Activated naive CD4-positive, alpha-beta T cell treated with anti-CD3 and anti-CD28 coated beads, Interleukin-2, amount 10 ng/mL, durations not matched to agents 7 days and 5 days (primary cell): ENCODE data around the gene C14orf180.

Experiments
- CTCF ChIA-PET: fragments of 350-600 bp; sonication (Branson Sonifier 250); formaldehyde crosslinking; loops from one replicate; lab custom pipeline; 2021; ENCODE audit warnings: antibody characterized with exemption; lab: Charles Lee
- DNase-seq: peaks from one replicate; pipeline ENCODE4 v3.0.0-alpha.2; 2020
- H3K27ac Mint-ChIP-seq: one replicate; pipeline ENCODE4 v1.8.0; 2021; ENCODE audit warnings: mild to moderate bottlenecking, moderate library complexity, mixed read lengths
- H3K27me3 Mint-ChIP-seq: one replicate; pipeline ENCODE4 v1.8.0; 2021; ENCODE audit warnings: mild to moderate bottlenecking, mixed read lengths
- H3K36me3 Mint-ChIP-seq: one replicate; pipeline ENCODE4 v1.8.0; 2021; ENCODE audit warnings: mixed read lengths
- H3K4me1 Mint-ChIP-seq: one replicate; pipeline ENCODE4 v1.8.0; 2021; ENCODE audit warnings: mixed read lengths
- H3K4me3 Mint-ChIP-seq: one replicate; pipeline ENCODE4 v1.8.0; 2021; ENCODE audit warnings: mild to moderate bottlenecking, moderate library complexity, mixed read lengths
- H3K9me3 Mint-ChIP-seq: one replicate; pipeline ENCODE4 v1.8.0; 2021; ENCODE audit warnings: mixed read lengths

C14orf180 gene

GRCh38 chr14:104546591-104547309 lies 32.8 kb upstream of the C14orf180 start:
- no peak overlapping the region for H3K27ac Mint-ChIP-seq
- no peaks in the 10 kb centered on the region for H3K36me3 Mint-ChIP-seq
- no peaks in the 10 kb centered on the region for H3K9me3 Mint-ChIP-seq
- DNase-seq: peak; percentile 15
- peaks cover 32% of the 10 kb centered on the region for H3K27me3 Mint-ChIP-seq
- H3K4me1 Mint-ChIP-seq: no peaks in the 10 kb centered on the region
- H3K4me3 Mint-ChIP-seq: no peak overlapping the region
- CTCF ChIA-PET: no interaction called here

- H3K27ac Mint-ChIP-seq: no peak overlapping the region
- no peaks in the 10 kb centered on the region for H3K4me1 Mint-ChIP-seq
- peak; percentile 14 for DNase-seq
- CTCF ChIA-PET: no interaction called here
- H3K9me3 Mint-ChIP-seq: no peaks in the 10 kb centered on the region
- H3K27me3 Mint-ChIP-seq: peaks cover 36% of the 10 kb centered on the region
- no peaks in the 10 kb centered on the region for H3K36me3 Mint-ChIP-seq
- no peak overlapping the region for H3K4me3 Mint-ChIP-seq
Observed at GRCh38 chr14:104547310-104547997, 32.1 kb upstream of the C14orf180 start.

GRCh38 chr14:104547998-104548700 lies 31.4 kb upstream of the C14orf180 start:
- H3K4me3 Mint-ChIP-seq: no peak overlapping the region
- peaks cover 34% of the 10 kb centered on the region for H3K27me3 Mint-ChIP-seq
- no peak overlapping the region for H3K27ac Mint-ChIP-seq
- H3K4me1 Mint-ChIP-seq: no peaks in the 10 kb centered on the region
- no peaks in the 10 kb centered on the region for H3K9me3 Mint-ChIP-seq
- CTCF ChIA-PET: no interaction called here
- no peaks in the 10 kb centered on the region for H3K36me3 Mint-ChIP-seq
- peak; percentile 13 for DNase-seq

GRCh38 chr14:104548802-104549535 lies 30.6 kb upstream of the C14orf180 start:
- no peaks in the 10 kb centered on the region for H3K9me3 Mint-ChIP-seq
- DNase-seq: peak; percentile 7
- no peaks in the 10 kb centered on the region for H3K4me1 Mint-ChIP-seq
- no peaks in the 10 kb centered on the region for H3K36me3 Mint-ChIP-seq
- CTCF ChIA-PET: no interaction called here
- H3K4me3 Mint-ChIP-seq: no peak overlapping the region
- peaks cover 26% of the 10 kb centered on the region for H3K27me3 Mint-ChIP-seq
- H3K27ac Mint-ChIP-seq: no peak overlapping the region

- no peaks in the 10 kb centered on the region for H3K4me1 Mint-ChIP-seq
- H3K4me3 Mint-ChIP-seq: no peak overlapping the region
- H3K9me3 Mint-ChIP-seq: no peaks in the 10 kb centered on the region
- CTCF ChIA-PET: no interaction called here
- no peaks in the 10 kb centered on the region for H3K36me3 Mint-ChIP-seq
- peak; percentile 3 for DNase-seq
- H3K27me3 Mint-ChIP-seq: peaks cover 26% of the 10 kb centered on the region
- H3K27ac Mint-ChIP-seq: no peak overlapping the region
Observed at GRCh38 chr14:104549536-104550339, 29.8 kb upstream of the C14orf180 start.

- H3K4me1 Mint-ChIP-seq: no peaks in the 10 kb centered on the region
- H3K27me3 Mint-ChIP-seq: peaks cover 20% of the 10 kb centered on the region
- H3K9me3 Mint-ChIP-seq: no peaks in the 10 kb centered on the region
- H3K27ac Mint-ChIP-seq: no peak overlapping the region
- CTCF ChIA-PET: no interaction called here
- peak; percentile 6 for DNase-seq
- H3K4me3 Mint-ChIP-seq: no peak overlapping the region
- no peaks in the 10 kb centered on the region for H3K36me3 Mint-ChIP-seq
Observed at GRCh38 chr14:104550340-104550860, 29.2 kb upstream of the C14orf180 start.

- CTCF ChIA-PET: no interaction called here
- Mint-ChIP-seq H3K27ac (no peak overlapping the region), H3K9me3 (no peaks in the 10 kb centered on the region)
Observed at GRCh38 chr14:104550861-104551728, 28.5 kb upstream of the C14orf180 start.

GRCh38 chr14:104551851-104552737 lies 27.5 kb upstream of the C14orf180 start:
- H3K27me3 Mint-ChIP-seq: peaks cover 20% of the 10 kb centered on the region

More at GRCh38 chr14:104550861-104551728, 28.5 kb upstream of the C14orf180 start:
- peaks cover 20% of the 10 kb centered on the region for H3K27me3 Mint-ChIP-seq
- no peaks in the 10 kb centered on the region for H3K36me3 Mint-ChIP-seq
- H3K4me1 Mint-ChIP-seq: no peaks in the 10 kb centered on the region
- H3K4me3 Mint-ChIP-seq: no peak overlapping the region
- DNase-seq: peak; percentile 10

GRCh38 chr14:104552738-104553125 lies 26.8 kb upstream of the C14orf180 start:
- no peak for DNase-seq
- Mint-ChIP-seq H3K36me3 (no peaks in the 10 kb centered on the region), H3K9me3 (no peaks in the 10 kb centered on the region), H3K4me3 (no peak overlapping the region), H3K27me3 (peaks cover 15% of the 10 kb centered on the region), H3K4me1 (no peaks in the 10 kb centered on the region), H3K27ac (no peak overlapping the region)
- CTCF ChIA-PET: interaction anchor here (0.7 kb wide), 1 partner anchor 452 kb away, joined by 3 read pairs; no protein-coding TSS in a partner anchor

More at GRCh38 chr14:104551851-104552737, 27.5 kb upstream of the C14orf180 start:
- DNase-seq: peak; percentile 10
- CTCF ChIA-PET: interaction anchor here (0.7 kb wide), 1 partner anchor 451 kb away, joined by 3 read pairs; no protein-coding TSS in a partner anchor
- no peak overlapping the region for H3K27ac Mint-ChIP-seq
- no peaks in the 10 kb centered on the region for H3K4me1 Mint-ChIP-seq
- H3K4me3 Mint-ChIP-seq: no peak overlapping the region
- H3K9me3 Mint-ChIP-seq: no peaks in the 10 kb centered on the region
- no peaks in the 10 kb centered on the region for H3K36me3 Mint-ChIP-seq

- H3K27me3 Mint-ChIP-seq: peaks cover 13% of the 10 kb centered on the region
- H3K27ac Mint-ChIP-seq: no peak overlapping the region
- CTCF ChIA-PET: no interaction called here
- H3K9me3 Mint-ChIP-seq: no peaks in the 10 kb centered on the region
- DNase-seq: no peak
- H3K4me1 Mint-ChIP-seq: no peaks in the 10 kb centered on the region
- no peak overlapping the region for H3K4me3 Mint-ChIP-seq
- H3K36me3 Mint-ChIP-seq: no peaks in the 10 kb centered on the region
Observed at GRCh38 chr14:104553166-104554087, 26.1 kb upstream of the C14orf180 start.

- H3K4me1 Mint-ChIP-seq: no peaks in the 10 kb centered on the region
- no peaks in the 10 kb centered on the region for H3K9me3 Mint-ChIP-seq
- H3K27ac Mint-ChIP-seq: no peak overlapping the region
- H3K36me3 Mint-ChIP-seq: no peaks in the 10 kb centered on the region
- no peak for DNase-seq
- peaks cover 13% of the 10 kb centered on the region for H3K27me3 Mint-ChIP-seq
- no peak overlapping the region for H3K4me3 Mint-ChIP-seq
- CTCF ChIA-PET: no interaction called here
Observed at GRCh38 chr14:104554088-104554607, 25.4 kb upstream of the C14orf180 start.
